Measurements from ENCODE around the gene UGT1A8.
"Not testable (repeated sequence)": the region's sequence is repeated elsewhere in the genome, so short reads cannot be mapped to it uniquely, and the experiment has no call there.

Gene UGT1A8

DNA sequence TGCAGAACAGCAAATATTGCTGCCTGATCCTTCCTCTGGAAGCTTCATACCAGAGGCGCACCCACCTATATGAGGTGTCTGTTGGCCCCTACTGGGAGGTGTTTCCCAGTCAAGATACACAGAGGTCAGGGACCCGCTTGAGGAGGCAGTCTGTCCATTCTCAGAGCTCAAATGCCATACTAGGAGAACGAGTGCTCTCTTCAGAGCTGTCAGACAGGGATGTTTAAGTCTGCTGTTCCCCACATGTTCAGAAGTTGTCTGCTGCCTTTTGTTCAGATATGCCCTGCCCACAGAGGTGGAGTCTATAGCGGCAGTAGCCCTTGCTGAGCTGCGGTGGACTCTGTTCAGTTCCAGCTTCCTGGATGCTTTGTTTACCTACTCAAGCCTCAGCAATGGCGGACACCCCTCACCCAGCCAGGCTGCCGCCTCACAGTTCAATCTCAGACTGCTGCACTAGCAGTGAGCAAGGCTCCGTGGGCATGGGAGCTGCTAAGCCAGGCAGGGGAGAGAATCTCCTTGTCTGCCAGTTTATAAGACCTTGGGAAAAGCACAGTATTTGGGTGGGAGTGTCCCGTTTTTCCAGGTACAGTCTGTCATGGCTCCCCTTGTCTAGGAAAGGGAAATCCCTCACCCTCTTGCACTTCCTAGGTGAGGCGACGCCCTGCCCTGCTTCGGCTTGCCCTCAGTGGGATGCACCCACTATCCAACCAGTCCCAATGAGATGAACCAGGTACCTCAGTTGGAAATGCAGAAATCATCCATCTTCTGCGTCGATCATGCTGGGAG, 119.6 kb downstream of the UGT1A8 start:
- DNase-seq, result not testable (repeated sequence)

DNA sequence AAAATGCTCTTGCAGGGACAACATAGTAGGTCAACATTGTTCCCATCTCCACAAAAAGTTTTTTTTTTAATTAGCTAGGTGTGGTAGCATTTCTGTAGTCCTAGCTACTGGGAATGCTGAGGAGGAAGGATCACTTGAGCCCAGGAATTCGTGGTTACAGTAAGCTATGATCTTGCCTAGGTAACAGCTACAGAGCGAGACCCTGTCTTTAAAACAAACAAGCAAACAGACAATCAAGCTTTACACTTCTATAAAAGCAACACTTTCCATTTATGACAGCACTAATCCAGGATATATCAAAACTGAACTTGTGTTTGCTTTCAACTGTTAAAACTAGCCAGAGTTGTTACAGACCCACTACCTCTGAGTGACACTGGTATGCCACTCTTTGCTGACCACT, 123.4 kb downstream of the UGT1A8 start:
- DNase-seq, result no peak

DNA sequence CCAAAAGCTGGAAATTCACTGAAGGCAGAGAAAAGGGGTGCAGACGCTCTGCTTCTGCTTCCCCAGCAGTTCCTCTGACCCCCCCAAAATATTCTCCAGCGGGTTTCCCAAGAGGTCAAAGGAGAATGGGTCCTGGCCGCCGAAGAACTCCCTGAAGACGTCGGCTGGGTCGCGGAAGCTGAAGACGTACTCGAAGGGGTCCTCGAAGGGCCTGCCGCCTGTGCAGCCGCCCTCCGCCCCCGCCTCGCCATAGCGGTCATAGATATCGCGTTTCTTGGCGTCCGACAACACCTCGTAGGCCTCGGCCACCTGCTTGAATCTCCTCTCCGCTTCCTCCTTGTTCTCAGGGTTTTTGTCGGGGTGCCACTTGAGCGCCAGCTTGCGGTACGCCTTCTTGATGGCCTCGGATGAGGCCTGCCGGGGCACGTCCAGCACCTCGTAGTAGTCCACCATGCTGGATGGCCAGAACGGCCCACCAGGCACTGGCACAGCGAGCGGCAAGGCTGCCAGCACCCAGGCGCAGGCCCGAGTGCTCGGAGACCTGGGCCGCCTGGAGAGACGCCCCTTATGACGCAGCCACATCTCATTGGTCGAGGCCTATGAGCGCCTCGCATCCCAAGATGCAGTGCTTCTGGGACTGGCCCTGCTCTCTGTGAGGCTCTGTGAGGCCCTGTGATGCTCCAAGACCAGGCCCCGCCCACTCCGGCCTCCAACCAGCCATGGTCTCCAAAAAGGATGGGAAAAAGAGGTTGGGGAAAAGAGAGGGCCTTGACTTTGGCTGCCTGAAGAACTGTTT, 126.2 kb downstream of the UGT1A8 start:
- DNase-seq, result no peak

DNA sequence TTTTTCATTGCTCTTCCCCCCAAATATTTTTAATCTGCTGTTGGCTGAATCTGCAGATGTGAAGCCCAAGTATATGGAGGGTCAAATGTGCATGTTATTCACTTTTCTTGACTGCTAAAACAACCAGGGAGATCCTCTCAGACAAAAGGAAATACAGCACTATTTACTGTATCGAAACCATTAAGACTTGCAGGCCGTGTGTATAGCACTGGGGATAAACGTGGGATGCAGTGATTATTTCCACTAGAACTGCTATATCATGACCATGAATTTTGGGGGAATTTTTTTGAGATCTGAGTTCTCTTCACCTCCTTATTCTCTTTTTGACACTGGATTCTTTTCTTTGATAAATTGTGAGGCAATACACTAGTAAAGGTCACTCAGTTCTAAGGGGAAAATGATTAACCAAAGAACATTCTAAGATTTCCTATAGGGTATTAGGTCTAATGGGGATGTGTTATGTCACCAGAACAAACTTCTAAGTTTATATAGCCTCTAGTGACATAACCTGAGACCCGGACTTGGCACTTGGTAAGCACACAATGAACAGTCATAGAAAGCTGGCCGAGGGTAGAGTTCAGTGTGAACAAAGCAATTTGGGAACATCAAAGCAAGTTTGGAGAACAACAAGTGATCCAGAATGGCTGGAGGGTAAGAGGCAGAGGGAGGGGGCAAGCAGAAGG, 127.8 kb downstream of the UGT1A8 start:
- no peak for DNase-seq

DNA sequence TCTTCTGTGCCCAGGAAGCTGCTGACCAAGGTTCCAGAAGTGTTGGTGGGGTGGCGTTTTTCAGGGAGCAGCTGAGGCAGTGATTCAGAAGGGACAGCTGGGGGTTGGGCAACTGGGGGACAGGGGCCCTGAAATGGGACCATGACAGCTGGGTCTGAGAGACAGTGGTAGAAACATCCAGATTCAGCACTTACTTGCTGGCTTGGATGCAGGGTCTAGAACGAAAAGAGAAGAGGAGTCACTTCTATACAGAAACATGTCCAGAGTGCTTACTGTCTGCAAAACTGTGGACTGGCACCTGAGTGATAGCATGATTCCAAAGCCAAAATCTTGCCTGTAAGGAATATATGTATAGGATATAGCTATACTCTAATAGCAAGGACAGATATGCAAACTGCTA, 128.4 kb downstream of the UGT1A8 start:
- DNase-seq, result not testable (repeated sequence)

DNA sequence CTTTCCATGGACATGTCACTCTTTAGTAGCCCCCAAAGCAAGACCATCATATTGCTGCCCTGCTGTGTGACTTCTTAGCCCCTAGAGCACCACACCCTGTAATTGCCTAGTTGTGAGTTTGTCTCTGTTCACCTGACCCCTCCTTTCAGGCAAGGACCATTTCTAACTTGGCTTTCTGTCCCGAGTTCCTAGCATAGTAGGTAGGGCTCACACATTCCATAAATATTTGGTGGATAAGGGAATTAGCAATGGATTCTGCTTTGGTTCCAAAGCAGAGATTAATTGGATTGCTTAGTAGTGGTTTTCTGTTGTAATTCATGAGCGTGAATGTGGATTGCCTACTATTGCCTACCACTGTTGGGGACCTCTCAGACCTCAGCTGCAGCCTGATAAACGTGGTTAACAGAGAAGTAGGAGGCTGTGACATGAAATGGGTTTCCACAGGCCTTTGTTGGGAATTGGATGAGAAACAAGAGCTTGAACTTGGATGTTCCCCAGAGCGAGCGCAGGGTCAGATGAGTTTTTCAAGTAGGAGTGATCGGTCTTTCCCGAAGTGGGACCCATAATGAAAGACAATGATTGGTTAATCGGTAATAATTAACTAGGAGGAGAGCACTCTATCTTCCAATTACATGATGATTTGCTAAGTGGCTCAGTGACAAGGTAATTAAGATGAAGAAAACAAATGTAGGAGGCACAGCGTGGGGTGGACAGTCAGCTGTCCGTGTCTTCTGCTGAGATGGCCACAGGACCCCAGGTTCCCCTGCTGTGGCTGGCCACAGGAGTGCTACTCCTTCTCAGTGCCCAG, 129.2 kb downstream of the UGT1A8 start:
- no peak for DNase-seq

DNA sequence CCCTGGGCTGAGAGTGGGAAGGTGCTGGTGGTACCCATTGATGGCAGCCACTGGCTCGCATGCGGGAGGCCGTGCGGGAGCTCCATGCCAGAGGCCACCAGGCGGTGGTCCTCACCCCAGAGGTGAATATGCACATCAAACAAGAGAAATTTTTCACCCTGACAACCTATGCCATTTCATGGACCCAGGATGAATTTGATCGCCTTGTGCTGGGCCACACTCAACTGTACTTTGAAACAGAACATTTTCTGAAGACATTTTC, 129.8 kb downstream of the UGT1A8 start:
- no peak for DNase-seq

DNA sequence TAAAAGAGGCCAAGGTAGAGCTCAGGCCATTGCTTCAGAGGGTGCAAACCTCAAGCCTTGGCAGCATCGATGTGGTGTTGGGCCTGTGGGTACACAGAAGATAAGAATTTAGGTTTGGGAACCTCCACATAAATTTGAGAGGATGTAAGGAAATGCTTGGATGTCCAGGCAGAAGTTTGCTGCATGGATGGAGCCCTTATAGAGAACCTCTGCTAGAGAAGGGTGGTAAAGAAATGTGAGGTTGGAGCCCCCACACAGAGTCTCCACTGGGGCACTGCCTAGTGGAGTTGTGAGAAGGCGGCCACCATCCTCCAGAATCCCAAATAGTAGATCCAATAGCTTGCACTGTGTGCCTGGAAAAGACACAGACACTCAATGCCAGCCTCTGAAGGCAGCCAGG, 133.3 kb downstream of the UGT1A8 start:
- not testable (repeated sequence) for DNase-seq

DNA sequence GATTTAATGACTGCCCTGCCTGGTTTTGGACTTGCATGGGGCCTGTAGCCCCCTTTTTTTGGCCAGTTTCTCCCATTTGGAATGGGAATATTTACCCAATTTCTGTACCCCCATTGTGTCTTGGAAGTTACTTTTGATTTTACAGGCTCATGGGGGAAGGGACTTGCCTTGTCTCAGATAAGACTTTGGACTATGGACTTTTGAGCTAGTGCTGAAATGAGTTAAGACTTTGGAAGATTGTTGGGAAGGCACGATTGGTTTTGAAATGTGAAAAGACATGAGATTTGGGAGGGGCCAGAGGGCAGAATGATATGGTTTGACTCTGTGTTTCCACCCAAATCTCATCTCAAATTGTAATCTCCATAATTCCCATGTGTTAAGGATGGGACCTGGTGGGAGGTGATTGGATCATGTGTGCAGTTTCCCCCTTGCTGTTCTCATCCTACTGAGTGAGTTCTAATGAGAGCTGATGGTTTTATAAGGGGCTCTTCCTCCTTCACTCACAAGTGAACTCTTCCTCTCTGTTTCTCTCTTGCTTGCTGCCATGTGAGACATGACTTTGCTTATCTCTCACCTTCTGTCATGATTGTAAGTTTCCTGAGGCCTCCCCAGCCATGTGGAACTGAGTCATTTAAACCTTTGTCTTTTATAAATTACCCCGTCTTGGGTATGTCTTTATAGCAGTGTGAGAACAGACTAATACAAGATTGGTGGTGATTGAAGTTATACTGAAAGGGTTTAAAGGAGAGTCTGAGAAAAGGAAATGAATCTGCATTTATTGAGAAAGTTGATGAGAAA, 134.0 kb downstream of the UGT1A8 start:
- not testable (repeated sequence) for DNase-seq

DNA sequence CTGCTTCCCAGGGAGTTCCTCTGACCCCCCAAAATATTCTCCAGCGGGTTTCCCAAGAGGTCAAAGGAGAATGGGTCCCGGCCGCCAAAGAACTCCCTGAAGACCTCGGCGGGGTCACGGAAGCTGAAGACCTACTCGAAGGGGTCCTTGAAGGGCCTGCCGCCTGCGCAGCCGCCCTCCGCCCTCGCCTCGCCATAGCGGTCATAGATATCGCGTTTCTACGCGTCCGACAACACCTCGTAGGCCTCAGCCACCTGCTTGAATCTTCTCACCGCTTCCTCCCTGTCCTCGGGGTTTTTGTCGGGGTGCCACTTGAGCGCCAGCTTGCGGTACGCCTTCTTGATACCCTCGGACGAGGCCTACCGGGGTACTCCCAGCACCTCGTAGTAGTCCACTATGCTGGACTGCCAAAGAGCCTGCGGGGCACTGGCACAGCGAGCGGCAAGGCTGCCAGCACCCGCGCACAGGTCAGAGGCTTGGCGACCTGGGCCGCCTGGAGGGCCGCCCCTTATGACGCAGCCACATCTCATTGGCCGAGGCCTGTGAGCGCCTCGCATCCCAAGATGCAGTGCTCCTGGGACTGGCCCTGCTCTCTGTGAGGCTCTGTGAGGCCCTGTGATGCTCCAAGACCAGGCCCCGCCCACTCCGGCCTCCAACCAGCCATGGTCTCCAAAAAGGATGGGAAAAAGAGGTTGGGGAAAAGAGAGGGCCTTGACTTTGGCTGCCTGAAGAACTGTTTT, 137.6 kb downstream of the UGT1A8 start:
- no peak for DNase-seq

DNA sequence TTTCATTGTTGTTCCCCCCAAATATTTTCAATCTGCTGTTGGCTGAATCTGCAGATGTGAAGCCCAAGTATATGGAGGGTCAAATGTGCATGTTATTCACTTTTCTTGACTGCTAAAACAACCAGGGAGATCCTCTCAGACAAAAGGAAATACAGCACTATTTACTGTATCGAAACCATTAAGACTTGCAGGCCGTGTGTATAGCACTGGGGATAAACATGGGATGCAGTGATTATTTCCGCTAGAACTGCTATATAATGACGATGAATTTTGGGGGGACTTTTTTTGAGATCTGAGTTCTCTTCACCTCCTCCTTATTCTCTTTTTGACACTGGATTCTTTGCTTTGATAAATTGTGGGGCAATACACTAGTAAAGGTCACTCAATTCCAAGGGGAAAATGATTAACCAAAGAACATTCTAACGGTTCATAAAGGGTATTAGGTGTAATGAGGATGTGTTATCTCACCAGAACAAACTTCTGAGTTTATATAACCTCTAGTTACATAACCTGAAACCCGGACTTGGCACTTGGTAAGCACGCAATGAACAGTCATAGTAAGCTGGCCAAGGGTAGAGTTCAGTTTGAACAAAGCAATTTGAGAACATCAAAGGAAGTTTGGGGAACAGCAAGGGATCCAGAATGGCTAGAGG, 139.1 kb downstream of the UGT1A8 start:
- DNase-seq, result no peak

DNA sequence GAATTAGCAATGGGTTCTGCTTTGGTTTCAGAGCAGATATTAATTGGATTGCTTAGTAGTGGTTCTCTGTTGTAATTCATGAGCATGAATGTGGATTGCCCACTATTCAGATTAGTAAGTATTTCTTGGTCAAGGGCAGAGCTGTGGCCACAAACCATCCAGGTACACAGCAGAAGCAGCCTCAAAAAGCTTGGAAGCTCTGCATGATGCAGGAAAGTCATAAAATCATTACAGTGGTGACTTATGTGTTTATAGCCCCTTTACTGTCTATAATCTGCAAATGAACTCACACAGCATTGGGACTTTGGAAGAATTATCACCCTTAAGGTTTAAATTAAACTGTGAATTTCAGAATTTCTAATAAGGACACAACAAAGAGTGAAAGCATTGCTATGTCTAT, 140.7 kb downstream of the UGT1A8 start:
- no peak for DNase-seq

DNA sequence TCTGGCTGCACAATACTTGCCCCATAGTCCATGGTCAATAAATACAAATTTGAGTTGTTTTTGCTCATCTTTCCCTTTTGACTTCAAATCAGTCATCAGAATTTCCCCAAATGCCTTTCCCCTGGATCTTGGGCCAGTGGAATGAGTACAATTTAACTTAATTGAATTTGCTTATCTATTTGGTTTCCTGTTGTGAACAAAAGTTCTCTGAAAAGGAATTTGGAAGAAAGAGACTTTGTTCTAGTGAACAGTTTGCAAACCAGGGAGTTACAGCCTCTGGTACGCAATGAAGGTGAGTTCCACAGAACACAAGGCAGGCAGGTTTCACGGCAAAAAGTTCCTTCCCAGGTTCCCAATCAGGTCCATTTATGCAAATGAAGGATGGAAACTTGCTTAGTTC, 141.4 kb downstream of the UGT1A8 start:
- no peak for DNase-seq

DNA sequence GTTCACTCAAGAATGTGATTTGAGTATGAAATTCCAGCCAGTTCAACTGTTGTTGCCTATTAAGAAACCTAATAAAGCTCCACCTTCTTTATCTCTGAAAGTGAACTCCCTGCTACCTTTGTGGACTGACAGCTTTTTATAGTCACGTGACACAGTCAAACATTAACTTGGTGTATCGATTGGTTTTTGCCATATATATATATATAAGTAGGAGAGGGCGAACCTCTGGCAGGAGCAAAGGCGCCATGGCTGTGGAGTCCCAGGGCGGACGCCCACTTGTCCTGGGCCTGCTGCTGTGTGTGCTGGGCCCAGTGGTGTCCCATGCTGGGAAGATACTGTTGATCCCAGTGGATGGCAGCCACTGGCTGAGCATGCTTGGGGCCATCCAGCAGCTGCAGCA, 142.6 kb downstream of the UGT1A8 start, which contains the start of gene UGT1A1:
TSS of gene UGT1A1 (plus strand) at position 228 of the 400 bp plus-strand sequence. CDS start at position 246, 18 bp downstream.
- DNase-seq, result no peak

DNA sequence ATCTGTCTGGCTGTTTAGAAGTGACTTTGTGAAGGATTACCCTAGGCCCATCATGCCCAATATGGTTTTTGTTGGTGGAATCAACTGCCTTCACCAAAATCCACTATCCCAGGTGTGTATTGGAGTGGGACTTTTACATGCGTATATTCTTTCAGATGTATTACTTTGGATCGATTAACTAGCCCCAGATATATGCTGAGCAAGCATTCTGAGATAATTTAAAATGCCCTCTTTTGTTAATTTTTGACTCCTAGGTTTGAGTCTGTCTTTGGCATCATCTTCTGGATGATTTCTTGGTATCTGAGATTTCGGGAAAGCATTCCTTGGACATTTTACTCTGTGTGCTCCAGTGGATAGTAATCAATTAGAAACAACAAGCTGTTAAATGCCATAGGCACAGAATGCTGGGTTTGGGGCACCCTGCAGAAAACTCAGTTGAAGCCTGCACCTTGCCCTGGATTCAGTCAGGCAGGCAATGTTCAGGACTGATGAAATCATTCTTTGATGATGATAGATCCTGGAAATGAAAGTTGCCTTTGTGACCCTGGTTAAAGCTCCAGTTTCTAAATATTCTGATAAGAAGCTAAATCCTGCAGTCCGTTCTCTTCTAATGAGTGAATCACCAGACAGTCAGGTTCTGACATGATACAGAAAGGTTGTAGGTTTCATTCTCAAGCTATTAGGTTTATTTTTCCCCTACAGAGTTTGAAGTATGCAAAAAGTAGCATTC, 143.8 kb downstream of the UGT1A8 start:
- DNase-seq, result no peak

DNA sequence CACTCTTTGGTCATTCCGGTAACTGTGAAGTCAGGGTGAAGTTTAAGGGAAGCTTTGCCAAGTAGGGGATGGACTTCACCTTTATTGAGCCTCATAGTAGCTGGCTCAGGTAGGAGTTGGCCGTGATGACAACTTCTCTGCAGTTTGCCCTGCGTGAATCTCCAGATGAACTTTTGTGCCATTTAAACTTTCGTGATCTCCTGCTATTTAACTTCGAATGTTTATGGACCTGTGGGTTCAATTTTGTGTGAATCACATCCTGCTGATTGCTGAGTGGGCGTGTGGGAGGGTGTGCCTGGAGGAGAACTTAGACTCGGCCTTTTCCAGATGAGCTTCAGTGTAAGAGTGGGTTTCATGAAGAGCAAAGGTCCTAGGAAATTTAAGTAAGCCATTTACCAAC, 146.8 kb downstream of the UGT1A8 start:
- DNase-seq, result no peak

DNA sequence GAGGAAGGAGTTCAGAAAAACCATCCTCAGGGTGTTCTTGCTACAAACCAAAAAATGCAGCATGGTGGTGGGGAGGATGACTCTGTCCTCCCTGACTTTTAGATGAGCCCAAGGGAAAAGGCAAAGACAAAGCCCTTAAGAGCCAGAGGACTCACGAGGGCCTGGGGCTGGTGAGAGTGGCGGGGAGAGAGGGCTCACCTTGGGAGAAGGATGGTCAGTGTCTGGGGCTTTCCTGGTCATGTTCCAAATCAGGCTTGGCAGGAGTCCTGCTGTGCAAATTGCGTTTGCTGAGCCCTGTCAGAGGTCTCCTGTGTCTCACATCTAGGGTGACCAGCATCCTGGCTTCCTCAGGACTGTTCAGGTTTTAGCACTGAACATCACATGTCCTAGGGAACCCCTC, 147.3 kb downstream of the UGT1A8 start:
- DNase-seq, result no peak

DNA sequence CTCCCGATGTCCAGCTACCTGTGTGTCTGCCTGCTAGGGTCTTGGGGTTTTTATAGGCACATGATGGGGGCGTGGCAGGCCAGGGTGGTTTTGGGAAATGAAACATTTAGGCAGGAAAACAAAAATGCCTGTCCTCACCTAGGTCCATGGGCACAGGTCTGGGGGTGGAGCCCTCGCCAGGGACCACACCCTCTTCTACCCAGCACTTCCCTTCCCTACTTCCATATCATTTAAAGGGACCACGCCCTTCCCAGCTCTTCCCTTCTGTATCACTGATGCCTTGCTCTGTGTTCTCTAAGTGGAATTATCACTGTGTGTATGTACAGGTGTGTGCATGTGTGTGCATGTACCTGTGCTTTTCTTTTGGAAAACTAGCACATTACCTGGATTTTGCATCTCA, 149.0 kb downstream of the UGT1A8 start:
- no peak for DNase-seq

DNA sequence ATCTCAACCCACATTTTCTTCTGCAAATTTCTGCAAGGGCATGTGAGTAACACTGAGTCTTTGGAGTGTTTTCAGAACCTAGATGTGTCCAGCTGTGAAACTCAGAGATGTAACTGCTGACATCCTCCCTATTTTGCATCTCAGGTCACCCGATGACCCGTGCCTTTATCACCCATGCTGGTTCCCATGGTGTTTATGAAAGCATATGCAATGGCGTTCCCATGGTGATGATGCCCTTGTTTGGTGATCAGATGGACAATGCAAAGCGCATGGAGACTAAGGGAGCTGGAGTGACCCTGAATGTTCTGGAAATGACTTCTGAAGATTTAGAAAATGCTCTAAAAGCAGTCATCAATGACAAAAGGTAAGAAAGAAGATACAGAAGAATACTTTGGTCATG, 150.6 kb downstream of the UGT1A8 start:
- no peak for DNase-seq

DNA sequence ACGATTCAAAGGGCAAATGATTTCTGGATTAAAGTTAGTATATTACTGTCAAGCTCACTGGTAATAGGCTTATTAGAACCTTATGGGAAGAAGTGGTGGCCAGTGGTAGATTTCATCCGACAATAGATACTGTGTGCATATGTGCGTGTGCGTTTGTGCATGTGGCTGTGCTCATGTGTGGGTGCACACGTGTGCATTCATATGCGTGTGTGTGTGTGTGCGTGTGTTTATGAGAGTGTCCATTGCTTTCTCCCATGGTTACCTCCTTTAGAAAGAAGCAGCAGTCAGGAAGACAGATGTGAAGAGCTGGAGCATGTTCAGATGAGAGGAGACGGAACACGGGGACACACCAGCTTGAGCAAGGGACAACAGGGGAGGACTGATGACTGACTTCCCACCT, 151.8 kb downstream of the UGT1A8 start:
- no peak for DNase-seq
